ENCODE measurements around the gene TMEM255B. TPM values are rescaled to one million over a fixed set of nuclear protein-coding genes. Genes with fewer than 3 reads are reported as not detected.

Gene TMEM255B
- total RNA-seq, 1 experiment from 2014 or later: 7.7 TPM

DNA sequence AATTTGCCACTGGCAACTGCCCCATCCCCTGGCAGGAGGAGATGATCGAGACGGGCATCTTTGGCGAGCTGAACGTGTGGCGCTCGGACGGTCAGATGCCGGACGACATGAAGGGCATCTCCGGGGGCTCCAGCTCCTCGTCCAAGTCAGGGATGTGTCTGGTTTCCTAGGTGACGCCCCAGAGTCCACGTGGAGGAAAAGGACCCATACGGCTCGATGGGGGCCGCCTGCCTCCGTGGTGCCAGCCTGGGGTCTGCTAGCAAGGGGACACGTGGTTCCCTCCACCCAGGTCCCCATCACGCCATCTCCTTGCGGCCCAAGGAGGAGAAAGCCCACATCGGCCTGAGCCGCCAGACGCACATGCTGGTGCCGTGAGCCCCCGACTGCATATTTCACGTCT lies 23.8 kb upstream of the TMEM255B start:
- Histone ChIP-seq H3K4me3 (replicated peaks in 1 of 2; ENCODE audit: low read depth in 1 of 2, low read length in 2 of 2) (no peak overlapping the region), H3K9me2 (ENCODE audit: insufficient read depth) (no peaks in the 10 kb centered on the region), H3K79me2 (ENCODE audit: insufficient read depth, low read length) (no peaks in the 10 kb centered on the region), H3K27me3 (ENCODE audit: insufficient read depth, low read length) (no peaks in the 10 kb centered on the region), H3K27ac (ENCODE audit: low read depth, low read length) (no peak overlapping the region), H4K20me1 (ENCODE audit: insufficient read depth) (no peaks in the 10 kb centered on the region), H3K4me2 (ENCODE audit: low read length) (no peak overlapping the region), H3K36me3 (ENCODE audit: control insufficient read depth in 1 of 2, insufficient read depth in 2 of 2, low read length in 2 of 2) (no peaks in the 10 kb centered on the region), H3K9me3 (ENCODE audit: control insufficient read depth in 1 of 2, insufficient read depth in 1 of 2, low read depth in 1 of 2, low read length in 2 of 2) (peaks cover 0 to 5% of the 10 kb centered on the region in 2 experiments; a peak in 2 of 4 replicates), H3K9ac (ENCODE audit: low read length) (no peak overlapping the region), H2AFZ (ENCODE audit: low read depth, low read length, poor library complexity, severe bottlenecking) (no peak overlapping the region), H3K4me1 (ENCODE audit: control insufficient read depth in 1 of 2, insufficient read depth in 2 of 2, low read length in 2 of 2) (no peaks in the 10 kb centered on the region)
- ChIA-PET CTCF (no interaction called here), RAD21 (ENCODE audit: low non-redundant PET in 1 of 2, low total read pairs in 2 of 2, uncharacterized antibody in 2 of 2, unreplicated experiment in 2 of 2) (no interaction called here), POLR2A (no interaction called here)
- ATAC-seq (no peak), DNase-seq (ENCODE audit: low read depth, low spot score) (no peak)
- intact Hi-C loops (cut with micrococcal nuclease): no loop called here
- TF ChIP-seq POLR2AphosphoS5 (IDR thresholded peaks at IDR 0.05; ENCODE audit: low read depth, low read length) (no peak), ZBTB33 (IDR thresholded peaks at IDR 0.05; ENCODE audit: extremely low read depth, insufficient replicate concordance, low read length) (no peak), YY1 (IDR thresholded peaks at IDR 0.05; ENCODE audit: extremely low read depth, insufficient replicate concordance, low read depth, low read length) (no peak), SP1 (IDR thresholded peaks at IDR 0.05; ENCODE audit: low read depth) (no peak)
- BruUV-seq (replicated peaks): no TSS peak

- no peaks in the 10 kb centered on the region for H3K36me3 ChIP-seq (ENCODE audit: control insufficient read depth in 1 of 2, insufficient read depth in 2 of 2, low read length in 2 of 2)
- no peaks in the 10 kb centered on the region for H3K27me3 ChIP-seq (ENCODE audit: insufficient read depth, low read length)
- intact Hi-C loops (cut with micrococcal nuclease): no loop called here
- no TSS peak for BruUV-seq (replicated peaks)
- H3K4me3 ChIP-seq (replicated peaks in 1 of 2; ENCODE audit: low read depth in 1 of 2, low read length in 2 of 2): no peak overlapping the region
- no peaks in the 10 kb centered on the region for H4K20me1 ChIP-seq (ENCODE audit: insufficient read depth)
- no peak overlapping the region for H2AFZ ChIP-seq (ENCODE audit: low read depth, low read length, poor library complexity, severe bottlenecking)
- no peak for ATAC-seq
- RAD21 ChIA-PET (ENCODE audit: low non-redundant PET in 1 of 2, low total read pairs in 2 of 2, uncharacterized antibody in 2 of 2, unreplicated experiment in 2 of 2): no interaction called here
- peaks cover 0 to 5% of the 10 kb centered on the region in 2 experiments; a peak in 2 of 4 replicates for H3K9me3 ChIP-seq (ENCODE audit: control insufficient read depth in 1 of 2, insufficient read depth in 1 of 2, low read depth in 1 of 2, low read length in 2 of 2)
- no peak overlapping the region for H3K9ac ChIP-seq (ENCODE audit: low read length)
- CTCF ChIA-PET: no interaction called here
- H3K4me1 ChIP-seq (ENCODE audit: control insufficient read depth in 1 of 2, insufficient read depth in 2 of 2, low read length in 2 of 2): no peaks in the 10 kb centered on the region
- no peak overlapping the region for H3K4me2 ChIP-seq (ENCODE audit: low read length)
- no peaks in the 10 kb centered on the region for H3K9me2 ChIP-seq (ENCODE audit: insufficient read depth)
- no peaks in the 10 kb centered on the region for H3K79me2 ChIP-seq (ENCODE audit: insufficient read depth, low read length)
- H3K27ac ChIP-seq (ENCODE audit: low read depth, low read length): no peak overlapping the region
- POLR2A ChIA-PET: no interaction called here
- no peak for DNase-seq (ENCODE audit: low read depth, low spot score)
- TF ChIP-seq, protein P1, sequence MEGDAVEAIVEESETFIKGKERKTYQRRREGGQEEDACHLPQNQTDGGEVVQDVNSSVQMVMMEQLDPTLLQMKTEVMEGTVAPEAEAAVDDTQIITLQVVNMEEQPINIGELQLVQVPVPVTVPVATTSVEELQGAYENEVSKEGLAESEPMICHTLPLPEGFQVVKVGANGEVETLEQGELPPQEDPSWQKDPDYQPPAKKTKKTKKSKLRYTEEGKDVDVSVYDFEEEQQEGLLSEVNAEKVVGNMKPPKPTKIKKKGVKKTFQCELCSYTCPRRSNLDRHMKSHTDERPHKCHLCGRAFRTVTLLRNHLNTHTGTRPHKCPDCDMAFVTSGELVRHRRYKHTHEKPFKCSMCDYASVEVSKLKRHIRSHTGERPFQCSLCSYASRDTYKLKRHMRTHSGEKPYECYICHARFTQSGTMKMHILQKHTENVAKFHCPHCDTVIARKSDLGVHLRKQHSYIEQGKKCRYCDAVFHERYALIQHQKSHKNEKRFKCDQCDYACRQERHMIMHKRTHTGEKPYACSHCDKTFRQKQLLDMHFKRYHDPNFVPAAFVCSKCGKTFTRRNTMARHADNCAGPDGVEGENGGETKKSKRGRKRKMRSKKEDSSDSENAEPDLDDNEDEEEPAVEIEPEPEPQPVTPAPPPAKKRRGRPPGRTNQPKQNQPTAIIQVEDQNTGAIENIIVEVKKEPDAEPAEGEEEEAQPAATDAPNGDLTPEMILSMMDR (IDR thresholded peaks at IDR 0.05 in 2 of 3, conservative IDR thresholded peaks at IDR 0.05 in 1 of 3; ENCODE audit: borderline replicate concordance in 1 of 3, insufficient read depth in 1 of 3, low read depth in 2 of 3, low read length in 2 of 3): no peak
- TF ChIP-seq SRF (IDR thresholded peaks at IDR 0.05; ENCODE audit: low read depth): no peak
- TF ChIP-seq JUND (IDR thresholded peaks at IDR 0.05): no peak
- no peak for TF ChIP-seq CBX3 (IDR thresholded peaks at IDR 0.05; ENCODE audit: low read depth)
- no peak for TF ChIP-seq TCF7L2 (IDR thresholded peaks at IDR 0.05; ENCODE audit: borderline replicate concordance, extremely low read depth, insufficient read depth, insufficient read length)
- no peak for TF ChIP-seq RAD21 (IDR thresholded peaks at IDR 0.05; ENCODE audit: low read depth)
- TF ChIP-seq ZBTB33 (IDR thresholded peaks at IDR 0.05; ENCODE audit: extremely low read depth, insufficient replicate concordance, low read length): no peak
- TF ChIP-seq EZH2 (IDR thresholded peaks at IDR 0.05): no peak
- no peak for TF ChIP-seq ELF1 (IDR thresholded peaks at IDR 0.05; ENCODE audit: borderline replicate concordance, low read depth)
- TF ChIP-seq POLR2A (IDR thresholded peaks at IDR 0.05; ENCODE audit: borderline replicate concordance, extremely low read depth, insufficient read depth, insufficient read length): no peak
- TF ChIP-seq EZH2phosphoT487 (IDR thresholded peaks at IDR 0.05; ENCODE audit: borderline replicate concordance): no peak
- no peak for TF ChIP-seq EGR1 (IDR thresholded peaks at IDR 0.05; ENCODE audit: low read depth)
These were observed 23.3 kb upstream of the TMEM255B start for GRCh38 chr13:113735750-113736149.
